Ascending aorta (tissue), 2 donors: ENCODE results near the gene NBEA. TPM values are rescaled to one million over a fixed set of nuclear protein-coding genes. Genes with fewer than 3 reads are reported as not detected.
A peak's percentile ranks its signal among the peaks of the same experiment; 100 is the strongest.

ENCODE experiments used
- DNase-seq, 2 donors: peaks; one replicate each; pipeline ENCODE4 v3.0.0-alpha.2; 2019; ENCODE audit warnings: low spot score in 2 of 2
- H3K27ac ChIP-seq, 2 donors: fragments of 200-600 bp; sonication (generic); one replicate each; pipeline ENCODE4 v1.5.1; 2016 to 2017; ENCODE audit warnings: mild to moderate bottlenecking in 1 of 2
- H3K27me3 ChIP-seq: fragments of 200-600 bp; sonication (generic); one replicate; pipeline ENCODE4 v1.5.1; 2017
- H3K36me3 ChIP-seq, 2 donors: fragments of 200-600 bp; sonication (generic); one replicate each; pipeline ENCODE4 v1.5.1; 2016
- H3K4me1 ChIP-seq, 2 donors: fragments of 200-600 bp; sonication (generic); one replicate each; pipeline ENCODE4 v1.5.1; 2016 to 2017; ENCODE audit warnings: mild to moderate bottlenecking in 1 of 2
- H3K4me3 ChIP-seq, 2 donors: fragments of 200-600 bp; sonication (generic); one replicate each; pipeline ENCODE4 v1.5.1; 2016 to 2017; ENCODE audit warnings: mild to moderate bottlenecking in 1 of 2
- H3K9me3 ChIP-seq, 2 donors: fragments of 200-600 bp; sonication (generic); one replicate each; pipeline ENCODE4 v1.5.1; 2016
- CTCF ChIP-seq, 3 experiments: fragments of 200-600 bp in 2 of 3; fragments of 450-650 bp in 1 of 3; sonication (generic) in 2 of 3; IDR thresholded peaks; one replicate each; pipeline ENCODE4 v1.5.1; 2016 to 2019; ENCODE audit warnings: antibody characterized with exemption in 3 of 3, mild to moderate bottlenecking in 1 of 3, moderate library complexity in 1 of 3
- intact Hi-C: fragments of 100-400 bp; cut with DNase I; formaldehyde crosslinking; loops from one replicate; pipeline ENCODE4 v1.15.1; 2023
- total RNA-seq: library from RNA; depleted of rRNA; stranded (reverse); fragments of >200 nt; gene quantifications from one replicate; pipeline ENCODE4 v1.1.0, GENCODE V29; 2016

Gene NBEA
- total RNA-seq, 1 donor from 2014 or later = 1.6 TPM

- H3K9me3 ChIP-seq = no peaks in the 10 kb centered on the region
- no peak for TF ChIP-seq CTCF (IDR thresholded peaks at IDR 0.05)
- H3K36me3 ChIP-seq = no peaks in the 10 kb centered on the region
- no peaks in the 10 kb centered on the region for H3K4me1 ChIP-seq
- intact Hi-C loops = no loop called here
- H3K4me3 ChIP-seq = no peak overlapping the region
- no peak for DNase-seq
- H3K27ac ChIP-seq = no peak overlapping the region
- no peaks in the 10 kb centered on the region for H3K27me3 ChIP-seq
Measured at GRCh38 chr13:35695448-35695770, 753.3 kb downstream of the NBEA start.

GRCh38 chr13:35697186-35697730 is 755.2 kb downstream of the NBEA start:
- intact Hi-C loops = no loop called here
- no peaks in the 10 kb centered on the region for H3K9me3 ChIP-seq

GRCh38 chr13:35698911-35699576 is 757.0 kb downstream of the NBEA start:
- Histone ChIP-seq H3K27me3 (no peaks in the 10 kb centered on the region), H3K4me1 (no peaks in the 10 kb centered on the region), H3K36me3 (no peaks in the 10 kb centered on the region), H3K4me3 (peak overlapping the region; percentile 7 to 12), H3K9me3 (no peaks in the 10 kb centered on the region), H3K27ac (no peak overlapping the region)
- intact Hi-C loops = no loop called here
- no peak for TF ChIP-seq CTCF (IDR thresholded peaks at IDR 0.05)
- no peak for DNase-seq

More at GRCh38 chr13:35697186-35697730, 755.2 kb downstream of the NBEA start:
- H3K27me3 ChIP-seq = no peaks in the 10 kb centered on the region
- no peak for TF ChIP-seq CTCF (IDR thresholded peaks at IDR 0.05)
- no peak overlapping the region for H3K4me3 ChIP-seq
- H3K27ac ChIP-seq = no peak overlapping the region
- no peaks in the 10 kb centered on the region for H3K4me1 ChIP-seq
- no peak for DNase-seq
- H3K36me3 ChIP-seq = no peaks in the 10 kb centered on the region

GRCh38 chr13:35699825-35700510 is 757.9 kb downstream of the NBEA start:
- no peak overlapping the region for H3K27ac ChIP-seq
- no peak for DNase-seq
- no peaks in the 10 kb centered on the region for H3K9me3 ChIP-seq
- no peak for TF ChIP-seq CTCF (IDR thresholded peaks at IDR 0.05)
- intact Hi-C loops = no loop called here
- no peaks in the 10 kb centered on the region for H3K4me1 ChIP-seq
- H3K36me3 ChIP-seq = no peaks in the 10 kb centered on the region
- no peaks in the 10 kb centered on the region for H3K27me3 ChIP-seq
- H3K4me3 ChIP-seq = peak overlapping the region in 1 of 2 donors; percentile 7

GRCh38 chr13:35700671-35701070 is 758.6 kb downstream of the NBEA start:
- Histone ChIP-seq H3K4me3 (no peak overlapping the region), H3K36me3 (no peaks in the 10 kb centered on the region), H3K4me1 (no peaks in the 10 kb centered on the region), H3K27ac (no peak overlapping the region), H3K27me3 (no peaks in the 10 kb centered on the region), H3K9me3 (no peaks in the 10 kb centered on the region)
- TF ChIP-seq CTCF (IDR thresholded peaks at IDR 0.05) = no peak
- intact Hi-C loops = no loop called here
- DNase-seq = no peak
